CD8-positive, alpha-beta memory T cell (primary cell): ENCODE results near the gene CRMP1. TPM values are rescaled to one million over a fixed set of nuclear protein-coding genes. Genes with fewer than 3 reads are reported as not detected.
A peak's percentile ranks its signal among the peaks of the same experiment; 100 is the strongest.

Experiments used
- CTCF ChIA-PET: fragments of 350-600 bp; sonication (Branson Sonifier 250); formaldehyde crosslinking; loops from one replicate; lab custom pipeline; 2021; ENCODE audit warnings: antibody characterized with exemption; lab: Charles Lee
- POLR2A ChIA-PET: fragments of 350-600 bp; sonication (Branson Sonifier 250); formaldehyde crosslinking; loops from one replicate; lab custom pipeline; 2021; ENCODE audit warnings: antibody characterized with exemption; lab: Charles Lee
- DNase-seq, 5 donors: peaks; one replicate each; pipeline versions ENCODE4 v3.0.0 to v3.0.0-alpha.2; 2020 to 2022; ENCODE audit warnings: mixed read lengths in 1 of 5
- H3K27ac ChIP-seq: one replicate; pipeline ENCODE4 v1.7.0; 2013; ENCODE audit warnings: low read depth, mild to moderate bottlenecking, low read length, moderate library complexity
- H3K27me3 ChIP-seq: 2 replicates; pipeline ENCODE4 v1.7.0; 2013; ENCODE audit warnings: low read length, mild to moderate bottlenecking; ENCODE audit not compliant: insufficient read depth, poor library complexity, severe bottlenecking
- H3K36me3 ChIP-seq: 2 replicates; pipeline ENCODE4 v1.7.0; 2013; ENCODE audit warnings: mild to moderate bottlenecking, low read length, moderate library complexity; ENCODE audit not compliant: insufficient read depth
- H3K4me1 ChIP-seq: 2 replicates; pipeline ENCODE4 v1.7.0; 2013; ENCODE audit warnings: mild to moderate bottlenecking, low read length, moderate library complexity; ENCODE audit not compliant: insufficient read depth
- H3K4me3 ChIP-seq: 2 replicates; pipeline ENCODE4 v1.7.0; 2013; ENCODE audit warnings: mild to moderate bottlenecking, low read length
- H3K9me3 ChIP-seq: 2 replicates; pipeline ENCODE4 v1.7.0; 2013; ENCODE audit warnings: mild to moderate bottlenecking, low read length
- H3K27ac Mint-ChIP-seq, 8 donors: one replicate each; pipeline ENCODE4 v1.8.0; 2020 to 2021; ENCODE audit warnings: mixed read lengths in 8 of 8, mild to moderate bottlenecking in 6 of 8, inconsistent platforms in 3 of 8, moderate library complexity in 3 of 8
- H3K27me3 Mint-ChIP-seq, 2 donors: one replicate each; pipeline ENCODE4 v1.8.0; 2020 to 2021; ENCODE audit warnings: mixed read lengths in 2 of 2, mild to moderate bottlenecking in 1 of 2, moderate library complexity in 1 of 2
- H3K36me3 Mint-ChIP-seq, 3 donors: one replicate each; pipeline ENCODE4 v1.8.0; 2020 to 2021; ENCODE audit warnings: mixed read lengths in 3 of 3, inconsistent platforms in 1 of 3, mild to moderate bottlenecking in 1 of 3
- H3K4me1 Mint-ChIP-seq, 3 donors: one replicate each; pipeline ENCODE4 v1.8.0; 2020 to 2021; ENCODE audit warnings: mixed read lengths in 3 of 3, inconsistent platforms in 1 of 3, mild to moderate bottlenecking in 1 of 3
- H3K4me3 Mint-ChIP-seq, 7 donors: one replicate each; pipeline ENCODE4 v1.8.0; 2020 to 2021; ENCODE audit warnings: mixed read lengths in 7 of 7, mild to moderate bottlenecking in 6 of 7, moderate library complexity in 4 of 7, inconsistent platforms in 2 of 7
- H3K9me3 Mint-ChIP-seq, 5 donors: one replicate each; pipeline ENCODE4 v1.8.0; 2020 to 2022; ENCODE audit warnings: mixed read lengths in 5 of 5, mild to moderate bottlenecking in 3 of 5, moderate library complexity in 2 of 5, inconsistent platforms in 1 of 5
- polyA plus RNA-seq: library from polyadenylated mRNA; unstranded; fragments of 300-500 nt; fragmentation: Illumina TruSeq; gene quantifications from one replicate; pipeline ENCODE4 v1.2.3, GENCODE V29; 2021
- total RNA-seq, 2 experiments: library from RNA; stranded (reverse); gene quantifications; one replicate each; pipeline ENCODE4 v1.2.3, GENCODE V29; 2021

CRMP1 gene
- total RNA-seq: not detected
- 0.10 TPM for polyA plus RNA-seq

DNA sequence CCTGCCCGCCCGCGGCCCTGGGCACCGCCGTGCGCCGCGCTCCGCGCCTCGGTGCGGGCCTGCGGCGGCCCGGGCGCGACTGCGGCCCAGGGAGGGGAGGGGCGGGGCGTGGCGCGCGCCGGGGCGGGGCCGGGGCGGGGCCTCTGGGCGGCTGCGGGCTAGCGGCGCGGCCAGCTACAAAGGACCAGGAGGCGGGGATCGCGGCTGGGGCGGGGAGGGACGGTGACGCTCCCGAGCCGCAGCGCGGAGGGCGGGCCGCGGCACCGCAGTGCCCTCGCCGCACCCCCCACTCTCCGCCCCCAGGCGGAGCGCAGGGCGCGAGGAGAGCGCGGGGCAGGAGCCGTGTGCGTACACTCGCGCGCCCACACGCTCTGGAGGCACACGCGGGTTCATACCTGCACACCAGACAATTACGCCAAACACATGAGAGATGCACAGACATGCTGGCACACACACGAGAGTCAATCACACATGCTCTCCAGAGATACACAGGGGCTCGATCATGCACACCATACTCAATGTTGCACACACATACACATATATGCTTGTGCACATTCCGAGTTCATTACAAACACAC lies at the start of gene CRMP1:
Gene CRMP1 (minus strand): TSS at position 83 of the 577 bp plus-strand sequence. CDS start 117 bp downstream, outside the sequence.
- Histone ChIP-seq H3K4me1 (no peaks in the 10 kb centered on the region), H3K27me3 (peaks cover 16% of the 10 kb centered on the region), H3K4me3 (no peak within 1 kb of the TSS), H3K36me3 (no peaks in the 10 kb centered on the region), H3K27ac (no peak within 1 kb of the TSS), H3K9me3 (no peaks in the 10 kb centered on the region)
- peaks cover 0 to 8% (median 4%) of the 10 kb centered on the region in 5 donors for H3K9me3 Mint-ChIP-seq
- H3K4me1 Mint-ChIP-seq: peaks cover 0 to 11% (median 4%) of the 10 kb centered on the region in 3 donors
- CTCF ChIA-PET: no interaction called here
- H3K4me3 Mint-ChIP-seq: peak within 1 kb of the TSS in 1 of 7 donors; percentile 63
- no peaks in the 10 kb centered on the region for H3K36me3 Mint-ChIP-seq
- DNase-seq: no peak
- POLR2A ChIA-PET: no interaction called here
- H3K27ac Mint-ChIP-seq: no peak within 1 kb of the TSS
- peaks cover 46 to 61% of the 10 kb centered on the region in 2 donors for H3K27me3 Mint-ChIP-seq

- Mint-ChIP-seq H3K4me1 (peaks cover 8 to 10% (median 8%) of the 10 kb centered on the region in 3 donors), H3K27me3 (peaks cover 1 to 4% of the 10 kb centered on the region in 2 donors), H3K27ac (no peak overlapping the region), H3K4me3 (no peak overlapping the region), H3K9me3 (peaks cover 2 to 5% (median 3%) of the 10 kb centered on the region in 5 donors), H3K36me3 (no peaks in the 10 kb centered on the region)
- ChIA-PET POLR2A (no interaction called here), CTCF (no interaction called here)
- H3K4me3 ChIP-seq: no peak overlapping the region
- H3K9me3 ChIP-seq: no peaks in the 10 kb centered on the region
- no peaks in the 10 kb centered on the region for H3K27me3 ChIP-seq
- H3K27ac ChIP-seq: no peak overlapping the region
- no peaks in the 10 kb centered on the region for H3K36me3 ChIP-seq
- no peaks in the 10 kb centered on the region for H3K4me1 ChIP-seq
- no peak for DNase-seq
Measured at GRCh38 chr4:5941601-5942000, 48.7 kb upstream of the CRMP1 start.

DNA sequence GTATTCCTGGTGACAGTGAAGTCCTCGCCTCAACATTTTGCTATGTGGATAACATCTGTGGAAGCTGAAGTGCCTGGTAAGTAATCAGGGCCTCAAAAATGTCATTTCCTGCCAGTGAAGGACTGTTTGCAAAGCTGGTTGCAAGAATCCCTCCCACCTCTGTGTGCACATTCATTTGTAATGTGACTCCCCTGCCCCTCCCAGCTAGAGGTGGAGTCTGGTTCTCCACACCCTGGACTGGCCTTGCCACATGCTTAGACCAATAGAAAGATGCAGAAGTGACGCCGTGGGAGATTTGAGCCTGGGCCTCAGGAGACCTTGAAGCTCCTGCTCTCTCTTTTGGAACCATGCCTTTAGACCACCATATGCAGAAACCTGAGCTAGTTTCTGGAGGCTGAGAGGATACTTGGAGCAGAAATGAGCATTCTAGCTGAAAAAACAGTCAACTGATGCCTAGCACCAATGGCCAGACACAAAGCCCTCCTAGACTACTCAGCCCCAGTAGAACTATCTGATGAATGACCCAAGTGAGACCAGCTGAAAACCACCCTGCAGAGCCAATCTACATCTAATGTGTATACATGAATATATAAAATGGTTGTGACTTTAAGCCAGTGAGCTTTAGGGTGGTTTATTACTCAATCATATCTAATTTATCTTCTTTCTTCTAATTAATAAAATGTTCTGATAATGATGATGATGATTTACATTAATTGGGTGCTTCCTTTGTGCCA lies 47.8 kb upstream of the CRMP1 start:
- Mint-ChIP-seq H3K4me1 (peaks cover 8 to 10% (median 8%) of the 10 kb centered on the region in 3 donors), H3K36me3 (no peaks in the 10 kb centered on the region), H3K27me3 (peaks cover 0 to 1% of the 10 kb centered on the region in 2 donors), H3K27ac (no peak overlapping the region), H3K9me3 (no peaks in the 10 kb centered on the region), H3K4me3 (no peak overlapping the region)
- no peaks in the 10 kb centered on the region for H3K27me3 ChIP-seq
- CTCF ChIA-PET: no interaction called here
- H3K4me3 ChIP-seq: no peak overlapping the region
- H3K36me3 ChIP-seq: no peaks in the 10 kb centered on the region
- no peaks in the 10 kb centered on the region for H3K4me1 ChIP-seq
- POLR2A ChIA-PET: no interaction called here
- no peaks in the 10 kb centered on the region for H3K9me3 ChIP-seq
- no peak overlapping the region for H3K27ac ChIP-seq
- no peak for DNase-seq

DNA sequence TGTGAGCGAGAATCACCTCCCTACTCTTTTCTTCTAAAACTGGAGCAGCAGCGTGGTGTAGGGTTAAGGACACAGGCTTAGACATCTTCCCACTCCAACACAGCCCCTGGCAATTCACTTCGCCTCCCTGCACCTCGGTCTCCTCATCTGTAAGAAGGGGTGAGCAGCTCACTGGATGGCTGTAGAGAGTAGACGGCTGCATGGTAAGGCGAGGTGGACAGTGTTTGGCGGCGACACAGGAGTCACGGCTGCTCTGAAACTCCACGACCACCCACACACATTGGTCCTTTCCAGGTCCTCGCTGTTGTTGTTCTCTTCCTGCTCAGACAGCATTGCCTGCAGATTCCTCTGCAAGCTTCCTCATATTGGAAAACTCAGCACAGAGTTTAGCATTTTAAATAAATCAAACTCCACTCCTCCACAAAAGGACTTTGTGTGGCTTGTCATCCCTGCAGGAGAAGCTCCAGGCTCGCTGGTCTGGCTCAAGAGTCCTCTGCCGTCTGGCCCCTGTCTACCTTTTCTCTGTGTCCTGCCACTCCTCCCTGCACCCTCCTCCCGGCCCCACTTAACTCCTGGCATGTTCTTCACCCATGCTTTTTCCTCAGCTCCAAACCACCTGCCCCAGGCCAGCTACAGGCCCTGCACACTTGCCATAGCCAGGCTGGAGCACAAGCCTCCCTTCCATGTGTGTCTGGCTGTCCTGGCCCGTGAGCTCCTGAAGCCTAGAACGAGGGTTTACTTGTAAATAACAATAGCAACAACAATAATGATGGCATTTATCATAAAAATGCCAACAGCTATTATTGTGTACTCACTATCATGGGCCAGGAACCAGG lies 41.3 kb upstream of the CRMP1 start:
- no peak overlapping the region for H3K4me3 Mint-ChIP-seq
- Histone ChIP-seq H3K36me3 (no peaks in the 10 kb centered on the region), H3K9me3 (no peaks in the 10 kb centered on the region), H3K27ac (no peak overlapping the region), H3K27me3 (no peaks in the 10 kb centered on the region), H3K4me1 (no peaks in the 10 kb centered on the region), H3K4me3 (no peak overlapping the region)
- ChIA-PET POLR2A (no interaction called here), CTCF (no interaction called here)
- H3K36me3 Mint-ChIP-seq: no peaks in the 10 kb centered on the region
- no peaks in the 10 kb centered on the region for H3K9me3 Mint-ChIP-seq
- DNase-seq: no peak
- H3K27me3 Mint-ChIP-seq: peaks cover 4 to 11% of the 10 kb centered on the region in 2 donors
- H3K4me1 Mint-ChIP-seq: no peaks in the 10 kb centered on the region
- H3K27ac Mint-ChIP-seq: no peak overlapping the region

GRCh38 chr4:5933116-5933515 lies 40.2 kb upstream of the CRMP1 start:
- Mint-ChIP-seq H3K4me3 (no peak overlapping the region), H3K4me1 (no peaks in the 10 kb centered on the region), H3K9me3 (no peaks in the 10 kb centered on the region), H3K36me3 (no peaks in the 10 kb centered on the region), H3K27me3 (peaks cover 4 to 11% of the 10 kb centered on the region in 2 donors), H3K27ac (no peak overlapping the region)
- no peak for DNase-seq
- H3K36me3 ChIP-seq: no peaks in the 10 kb centered on the region
- no peak overlapping the region for H3K27ac ChIP-seq
- H3K27me3 ChIP-seq: no peaks in the 10 kb centered on the region
- no peak overlapping the region for H3K4me3 ChIP-seq
- POLR2A ChIA-PET: no interaction called here
- no peaks in the 10 kb centered on the region for H3K9me3 ChIP-seq
- H3K4me1 ChIP-seq: no peaks in the 10 kb centered on the region
- CTCF ChIA-PET: no interaction called here

- no peak for DNase-seq
- H3K27ac ChIP-seq: no peak overlapping the region
- POLR2A ChIA-PET: no interaction called here
- Mint-ChIP-seq H3K27me3 (peaks cover 4 to 11% of the 10 kb centered on the region in 2 donors), H3K9me3 (no peaks in the 10 kb centered on the region), H3K4me1 (no peaks in the 10 kb centered on the region), H3K27ac (no peak overlapping the region), H3K36me3 (no peaks in the 10 kb centered on the region), H3K4me3 (no peak overlapping the region)
- H3K4me1 ChIP-seq: no peaks in the 10 kb centered on the region
- no peak overlapping the region for H3K4me3 ChIP-seq
- no peaks in the 10 kb centered on the region for H3K9me3 ChIP-seq
- no peaks in the 10 kb centered on the region for H3K36me3 ChIP-seq
- CTCF ChIA-PET: no interaction called here
- H3K27me3 ChIP-seq: no peaks in the 10 kb centered on the region
Measured at GRCh38 chr4:5932035-5932568, 39.2 kb upstream of the CRMP1 start.

DNA sequence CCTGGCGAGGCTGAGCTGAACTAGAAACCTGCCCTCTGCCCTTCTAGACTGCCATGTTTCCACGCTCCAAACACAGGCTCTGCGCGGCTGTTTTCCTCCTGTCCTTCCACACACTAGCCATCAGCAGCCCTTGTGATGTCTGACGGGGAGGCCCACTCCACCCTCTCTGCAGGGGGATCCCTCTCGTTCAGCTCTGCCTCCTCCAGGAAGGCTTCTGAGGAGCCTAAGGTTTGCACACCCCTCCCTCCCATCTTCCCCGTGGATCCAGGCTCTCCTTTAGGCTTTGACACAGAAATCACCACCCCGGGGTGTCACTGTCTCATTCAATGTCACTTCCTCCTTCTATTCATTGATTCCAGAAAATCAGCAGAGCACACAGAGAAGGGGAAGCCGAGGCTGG lies 38.6 kb upstream of the CRMP1 start:
- Mint-ChIP-seq H3K27ac (no peak overlapping the region), H3K27me3 (peaks cover 5 to 11% of the 10 kb centered on the region in 2 donors), H3K4me3 (no peak overlapping the region), H3K4me1 (no peaks in the 10 kb centered on the region), H3K36me3 (no peaks in the 10 kb centered on the region), H3K9me3 (no peaks in the 10 kb centered on the region)
- Histone ChIP-seq H3K4me3 (no peak overlapping the region), H3K36me3 (no peaks in the 10 kb centered on the region), H3K27ac (no peak overlapping the region), H3K4me1 (no peaks in the 10 kb centered on the region), H3K9me3 (no peaks in the 10 kb centered on the region), H3K27me3 (no peaks in the 10 kb centered on the region)
- DNase-seq: no peak
- POLR2A ChIA-PET: no interaction called here
- CTCF ChIA-PET: no interaction called here

DNA sequence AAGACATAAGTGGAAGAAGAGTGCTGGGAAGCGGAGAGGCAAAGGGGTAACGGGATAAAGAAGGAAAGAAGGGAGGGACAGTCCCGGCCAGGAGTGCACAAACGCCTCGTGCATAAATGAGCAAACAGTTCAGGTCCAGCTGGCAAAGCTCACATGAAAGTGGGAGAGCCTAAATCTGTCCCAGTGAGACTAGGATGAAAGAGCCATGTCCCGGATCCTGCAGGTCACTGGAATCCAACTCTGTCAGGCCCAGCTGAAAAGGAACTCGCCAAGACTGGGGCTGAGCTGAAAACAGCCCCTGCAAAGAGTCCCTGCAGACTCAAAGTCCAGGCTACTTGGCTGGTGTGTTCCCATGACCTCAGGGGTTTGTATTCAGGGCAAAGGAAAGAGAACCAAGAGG lies 38.0 kb upstream of the CRMP1 start:
- Mint-ChIP-seq H3K27ac (no peak overlapping the region), H3K4me3 (no peak overlapping the region), H3K36me3 (no peaks in the 10 kb centered on the region), H3K4me1 (no peaks in the 10 kb centered on the region), H3K27me3 (peaks cover 5 to 11% of the 10 kb centered on the region in 2 donors), H3K9me3 (no peaks in the 10 kb centered on the region)
- no peak overlapping the region for H3K4me3 ChIP-seq
- ChIA-PET POLR2A (no interaction called here), CTCF (interaction anchor here (1.2 kb wide), 1 partner anchor 10 kb away, joined by 3 read pairs; no protein-coding TSS in a partner anchor)
- DNase-seq: no peak
- no peaks in the 10 kb centered on the region for H3K27me3 ChIP-seq
- H3K4me1 ChIP-seq: no peaks in the 10 kb centered on the region
- H3K9me3 ChIP-seq: no peaks in the 10 kb centered on the region
- H3K27ac ChIP-seq: no peak overlapping the region
- H3K36me3 ChIP-seq: no peaks in the 10 kb centered on the region
